H9 (cell line): Measurements from ENCODE around the gene TDRD7. TPM values are rescaled to one million over a fixed set of nuclear protein-coding genes. Genes with fewer than 3 reads are reported as not detected.

Experiments used
- DNase-seq: peaks from one replicate; pipeline ENCODE4 v3.0.0-alpha.2; 2017
- H2AFZ ChIP-seq: one replicate; pipeline ENCODE4 v1.6.1; 2013; ENCODE audit warnings: mild to moderate bottlenecking, low read length, control low read depth, moderate library complexity
- H2AK5ac ChIP-seq: 2 replicates; pipeline ENCODE4 v1.6.1; 2013; ENCODE audit warnings: low read length, control low read depth, mixed read lengths; ENCODE audit not compliant: insufficient read length
- H2BK120ac ChIP-seq: one replicate; pipeline ENCODE4 v1.6.1; 2013; ENCODE audit warnings: low read depth, mild to moderate bottlenecking, low read length, control low read depth, inconsistent platforms; ENCODE audit not compliant: poor library complexity, severe bottlenecking
- H2BK12ac ChIP-seq: 2 replicates; pipeline ENCODE4 v1.6.1; 2013; ENCODE audit warnings: low read length, control low read depth, mixed read lengths, low read depth; ENCODE audit not compliant: insufficient read length
- H2BK15ac ChIP-seq: 2 replicates; pipeline ENCODE4 v1.6.1; 2013; ENCODE audit warnings: low read depth, low read length, control low read depth
- H2BK20ac ChIP-seq: one replicate; pipeline ENCODE4 v1.6.1; 2013; ENCODE audit warnings: low read depth, mild to moderate bottlenecking, low read length, control low read depth, inconsistent platforms; ENCODE audit not compliant: poor library complexity, severe bottlenecking
- H2BK5ac ChIP-seq: 2 replicates; pipeline ENCODE4 v1.6.1; 2013; ENCODE audit warnings: low read length, control low read depth, mixed read lengths; ENCODE audit not compliant: insufficient read length
- H3K14ac ChIP-seq: 2 replicates; pipeline ENCODE4 v1.6.1; 2013; ENCODE audit warnings: low read length, control low read depth; ENCODE audit not compliant: insufficient read depth
- H3K18ac ChIP-seq: 2 replicates; pipeline ENCODE4 v1.6.1; 2013; ENCODE audit warnings: low read depth, mild to moderate bottlenecking, mixed read lengths, low read length, control low read depth; ENCODE audit not compliant: insufficient read length
- H3K23ac ChIP-seq: 2 replicates; pipeline ENCODE4 v1.6.1; 2013; ENCODE audit warnings: low read length, control low read depth, mixed read lengths, low read depth; ENCODE audit not compliant: insufficient read length
- H3K23me2 ChIP-seq: 2 replicates; pipeline ENCODE4 v1.6.1; 2013; ENCODE audit warnings: low read depth, mild to moderate bottlenecking, mixed read lengths, low read length, control low read depth; ENCODE audit not compliant: insufficient read length, poor library complexity, severe bottlenecking
- H3K27ac ChIP-seq: 2 replicates; pipeline ENCODE4 v1.5.1; 2013; ENCODE audit warnings: low read length, control low read depth, mixed read lengths, low read depth; ENCODE audit not compliant: insufficient read length
- H3K27me3 ChIP-seq: 2 replicates; pipeline ENCODE4 v1.6.1; 2013; ENCODE audit warnings: low read length, control low read depth, inconsistent platforms; ENCODE audit not compliant: insufficient read depth
- H3K4ac ChIP-seq: 2 replicates; pipeline ENCODE4 v1.6.1; 2013; ENCODE audit warnings: low read depth, mild to moderate bottlenecking, control low read depth, inconsistent platforms, low read length, moderate library complexity
- H3K4me1 ChIP-seq: 2 replicates; pipeline ENCODE4 v1.6.1; 2013; ENCODE audit warnings: low read length, control low read depth, inconsistent platforms; ENCODE audit not compliant: insufficient read depth
- H3K4me2 ChIP-seq: 2 replicates; pipeline ENCODE4 v1.6.1; 2013; ENCODE audit warnings: low read length, control low read depth, mixed read lengths; ENCODE audit not compliant: insufficient read length, insufficient read depth
- H3K56ac ChIP-seq: 2 replicates; pipeline ENCODE4 v1.6.1; 2013; ENCODE audit warnings: low read depth, mild to moderate bottlenecking, mixed read lengths, low read length, control low read depth; ENCODE audit not compliant: insufficient read length
- H3K79me1 ChIP-seq: 2 replicates; pipeline ENCODE4 v1.6.1; 2013; ENCODE audit warnings: low read depth, mild to moderate bottlenecking, moderate library complexity, low read length, control low read depth, inconsistent platforms; ENCODE audit not compliant: insufficient read depth, poor library complexity, severe bottlenecking
- H3K79me2 ChIP-seq: 2 replicates; pipeline ENCODE4 v1.6.1; 2013; ENCODE audit warnings: low read length, control low read depth, inconsistent platforms; ENCODE audit not compliant: insufficient read depth
- H3K9ac ChIP-seq: 2 replicates; pipeline ENCODE4 v1.6.1; 2013; ENCODE audit warnings: low read length, control low read depth, mixed read lengths; ENCODE audit not compliant: insufficient read length; ENCODE audit errors: extremely low read depth
- H3K9me3 ChIP-seq: one replicate; pipeline ENCODE4 v1.6.1; 2013; ENCODE audit warnings: low read depth, low read length, inconsistent platforms; ENCODE audit not compliant: control insufficient read depth
- H3T11ph ChIP-seq: one replicate; pipeline ENCODE4 v1.6.1; 2013; ENCODE audit warnings: mild to moderate bottlenecking, low read length, control low read depth, inconsistent platforms
- H4K20me1 ChIP-seq: one replicate; pipeline ENCODE4 v1.6.1; 2013; ENCODE audit not compliant: control insufficient read depth, insufficient read length, insufficient read depth
- H4K5ac ChIP-seq: 2 replicates; pipeline ENCODE4 v1.6.1; 2013; ENCODE audit warnings: low read depth, mild to moderate bottlenecking, mixed read lengths, low read length, control low read depth; ENCODE audit not compliant: insufficient read length
- H4K8ac ChIP-seq: replicated peaks from 2 replicates; pipeline ENCODE4 v1.6.1; 2013; ENCODE audit warnings: low read length, control low read depth, mixed read lengths, low read depth; ENCODE audit not compliant: insufficient read length
- H4K91ac ChIP-seq: 2 replicates; pipeline ENCODE4 v1.6.1; 2013; ENCODE audit warnings: low read depth, mild to moderate bottlenecking, moderate library complexity, mixed read lengths, low read length, control low read depth; ENCODE audit not compliant: insufficient read length
- H3K27ac Mint-ChIP-seq, 3 experiments: 2 replicates in 2 of 3; 3 replicates in 1 of 3; pipeline ENCODE4 v1.8.0; 2020 to 2021; ENCODE audit warnings: mixed read lengths in 3 of 3, mild to moderate bottlenecking in 1 of 3, moderate library complexity in 1 of 3
- H3K27me3 Mint-ChIP-seq: 2 replicates; pipeline ENCODE4 v1.8.0; 2021; ENCODE audit warnings: low read depth, mild to moderate bottlenecking, moderate library complexity, mixed read lengths
- H3K36me3 Mint-ChIP-seq, 3 experiments: 2 replicates in 2 of 3; 3 replicates in 1 of 3; pipeline ENCODE4 v1.8.0; 2020 to 2021; ENCODE audit warnings: low read depth in 3 of 3, mixed read lengths in 3 of 3; ENCODE audit not compliant: insufficient read depth in 1 of 3
- H3K4me1 Mint-ChIP-seq, 2 experiments: 2 replicates each; pipeline ENCODE4 v1.8.0; 2020; ENCODE audit warnings: mixed read lengths in 2 of 2
- H3K4me3 Mint-ChIP-seq, 2 experiments: 2 replicates in 1 of 2; 3 replicates in 1 of 2; pipeline ENCODE4 v1.8.0; 2020 to 2021; ENCODE audit warnings: mild to moderate bottlenecking in 2 of 2, mixed read lengths in 2 of 2, moderate library complexity in 1 of 2
- H3K9me3 Mint-ChIP-seq, 2 experiments: 2 replicates in 1 of 2; 3 replicates in 1 of 2; pipeline ENCODE4 v1.8.0; 2020; ENCODE audit warnings: mild to moderate bottlenecking in 2 of 2, mixed read lengths in 2 of 2, moderate library complexity in 1 of 2
- CTCF ChIP-seq: fragments of 200-600 bp; sonication (generic); conservative IDR thresholded peaks from 3 replicates; pipeline ENCODE4 v1.8.0; 2021; ENCODE audit warnings: antibody characterized with exemption, mild to moderate bottlenecking
- WGBS: extraction: QIAGEN DNeasy Blood & Tissue Kit; methylation state at CpG from one replicate; pipeline ENCODE4 v1.1.7; 2013; ENCODE audit warnings: missing lambda C conversion rate, low lambda C conversion rate, mixed read lengths; ENCODE audit not compliant: insufficient read length; ENCODE audit errors: extremely low coverage; 5-methylcytosine and 5-hydroxymethylcytosine counted together
- total RNA-seq: library from RNA; stranded (reverse); gene quantifications from 2 replicates; pipeline ENCODE4 v1.2.1, GENCODE V29; 2021

TDRD7 gene
- total RNA-seq, 1 experiment from 2014 or later = 5.1 TPM

GRCh38 chr9:97418880-97419279, 7.0 kb downstream of the TDRD7 start:
- H2AFZ ChIP-seq = no peak overlapping the region
- H2BK20ac ChIP-seq = no peak overlapping the region
- no peak overlapping the region for H2BK12ac ChIP-seq
- no peak overlapping the region for H2AK5ac ChIP-seq
- no peak overlapping the region for H4K8ac ChIP-seq
- no peaks in the 10 kb centered on the region for H3K79me1 ChIP-seq
- no peak overlapping the region for H4K91ac ChIP-seq
- H3K14ac ChIP-seq = no peak overlapping the region
- no CpG with 5 or more reads among the region's 3 CpGs for WGBS
- H3K18ac ChIP-seq = no peak overlapping the region
- H3K23ac ChIP-seq = no peak overlapping the region
- no peak overlapping the region for H2BK5ac ChIP-seq
- no peaks in the 10 kb centered on the region for H3K27me3 ChIP-seq
- H3K79me2 ChIP-seq = no peaks in the 10 kb centered on the region
- H3T11ph ChIP-seq = no peak overlapping the region
- peaks cover 2 to 6% of the 10 kb centered on the region in 2 experiments; a peak in 1 of 5 replicates for H3K9me3 Mint-ChIP-seq
- no peak overlapping the region for H3K27ac Mint-ChIP-seq
- peaks cover 2% of the 10 kb centered on the region; the same call in 1 of the 2 replicates for H3K4me1 ChIP-seq
- H3K9me3 ChIP-seq = no peaks in the 10 kb centered on the region
- no peaks in the 10 kb centered on the region for H3K23me2 ChIP-seq
- DNase-seq = no peak
- no peak overlapping the region for H3K9ac ChIP-seq
- H3K36me3 Mint-ChIP-seq = no peaks in the 10 kb centered on the region; a peak in 1 of 7 replicates
- no peak overlapping the region for H4K5ac ChIP-seq
- peaks cover 0 to 16% of the 10 kb centered on the region in 2 experiments; a peak in 2 of 4 replicates for H3K4me1 Mint-ChIP-seq
- no peak overlapping the region for H3K4me2 ChIP-seq
- no peaks in the 10 kb centered on the region for H4K20me1 ChIP-seq
- H3K56ac ChIP-seq = no peak overlapping the region
- no peak for TF ChIP-seq CTCF
- H3K27ac ChIP-seq = no peak overlapping the region
- no peak overlapping the region for H3K4ac ChIP-seq
- H2BK15ac ChIP-seq = no peak overlapping the region
- no peak overlapping the region for H2BK120ac ChIP-seq
- H3K27me3 Mint-ChIP-seq = peaks cover 4% of the 10 kb centered on the region
- no peak overlapping the region for H3K4me3 Mint-ChIP-seq
